ENCODE measurements around the gene APPL2. TPM values are rescaled to one million over a fixed set of nuclear protein-coding genes. Genes with fewer than 3 reads are reported as not detected.
"Not testable (repeated sequence)": the region's sequence is repeated elsewhere in the genome, so short reads cannot be mapped to it uniquely, and the experiment has no call there.

APPL2 gene
- polyA plus RNA-seq, 3 donors = 81.0 to 88.9 (median 81.7) TPM

- no peak for DNase-seq (ENCODE audit: low read depth in 3 of 3, low spot score in 2 of 3)
These were observed 34.7 kb downstream of the APPL2 start for GRCh38 chr12:105201299-105201698.

GRCh38 chr12:105200385-105200784, 35.6 kb downstream of the APPL2 start:
- DNase-seq (ENCODE audit: low read depth in 3 of 3, low spot score in 2 of 3) = no peak

GRCh38 chr12:105198961-105199360, 37.0 kb downstream of the APPL2 start:
- no peak for DNase-seq (ENCODE audit: low read depth in 3 of 3, low spot score in 2 of 3)

GRCh38 chr12:105196090-105196489, 39.9 kb downstream of the APPL2 start:
- DNase-seq (ENCODE audit: low read depth in 3 of 3, low spot score in 2 of 3) = no peak

GRCh38 chr12:105194947-105195346, 41.0 kb downstream of the APPL2 start:
- DNase-seq (ENCODE audit: low read depth in 3 of 3, low spot score in 2 of 3) = no peak

- no peak for DNase-seq (ENCODE audit: low read depth in 3 of 3, low spot score in 2 of 3)
These were observed 43.2 kb downstream of the APPL2 start for GRCh38 chr12:105192624-105193225.

- no peak for DNase-seq (ENCODE audit: low read depth in 3 of 3, low spot score in 2 of 3)
These were observed 45.4 kb downstream of the APPL2 start for GRCh38 chr12:105190530-105190929.

- DNase-seq (ENCODE audit: low read depth in 3 of 3, low spot score in 2 of 3) = no peak
These were observed 46.7 kb downstream of the APPL2 start for GRCh38 chr12:105189293-105189692.

- DNase-seq (ENCODE audit: low read depth in 3 of 3, low spot score in 2 of 3) = not testable (repeated sequence)
These were observed 52.0 kb downstream of the APPL2 start for GRCh38 chr12:105183976-105184375.

GRCh38 chr12:105183406-105183805, 52.6 kb downstream of the APPL2 start:
- not testable (repeated sequence) for DNase-seq (ENCODE audit: low read depth in 3 of 3, low spot score in 2 of 3)

- not testable (repeated sequence) for DNase-seq (ENCODE audit: low read depth in 3 of 3, low spot score in 2 of 3)
These were observed 56.9 kb downstream of the APPL2 start for GRCh38 chr12:105179114-105179513.

- DNase-seq (ENCODE audit: low read depth in 3 of 3, low spot score in 2 of 3) = no peak
These were observed 58.8 kb downstream of the APPL2 start for GRCh38 chr12:105177208-105177607.

GRCh38 chr12:105175397-105175990, 60.5 kb downstream of the APPL2 start:
- no peak for DNase-seq (ENCODE audit: low read depth in 3 of 3, low spot score in 2 of 3)

GRCh38 chr12:105171691-105172436, 64.1 kb downstream of the APPL2 start:
- no peak for DNase-seq (ENCODE audit: low read depth in 3 of 3, low spot score in 2 of 3)

- no peak for DNase-seq (ENCODE audit: low read depth in 3 of 3, low spot score in 2 of 3)
These were observed 65.8 kb downstream of the APPL2 start for GRCh38 chr12:105170139-105170538.

- no peak for DNase-seq (ENCODE audit: low read depth in 3 of 3, low spot score in 2 of 3)
These were observed 68.0 kb downstream of the APPL2 start for GRCh38 chr12:105168006-105168405.

- DNase-seq (ENCODE audit: low read depth in 3 of 3, low spot score in 2 of 3) = no peak
These were observed 68.6 kb downstream of the APPL2 start for GRCh38 chr12:105167346-105167745.

- no peak for DNase-seq (ENCODE audit: low read depth in 3 of 3, low spot score in 2 of 3)
These were observed 69.2 kb downstream of the APPL2 start for GRCh38 chr12:105166736-105167135.

- no peak for DNase-seq (ENCODE audit: low read depth in 3 of 3, low spot score in 2 of 3)
These were observed 71.9 kb downstream of the APPL2 start for GRCh38 chr12:105164068-105164467.

- DNase-seq (ENCODE audit: low read depth in 3 of 3, low spot score in 2 of 3) = no peak
These were observed 73.8 kb downstream of the APPL2 start for GRCh38 chr12:105162174-105162573.

- DNase-seq (ENCODE audit: low read depth in 3 of 3, low spot score in 2 of 3) = no peak
These were observed 77.1 kb downstream of the APPL2 start for GRCh38 chr12:105158876-105159275.

- no peak for DNase-seq (ENCODE audit: low read depth in 3 of 3, low spot score in 2 of 3)
These were observed 78.4 kb downstream of the APPL2 start for GRCh38 chr12:105157606-105158005.

Measured in right renal cortex interstitium (tissue), 3 donors.